RWPE2 (cell line): ENCODE measurements around the gene AMY2B.
"Not testable (repeated sequence)": the region's sequence is repeated elsewhere in the genome, so short reads cannot be mapped to it uniquely, and the experiment has no call there.

Experiments used
- ATAC-seq: fragments of 200-7000 bp; cut with Tn5 transposase; 3 replicates; pipeline ENCODE4 v1.9.1; 2021; ENCODE audit warnings: low read depth
- DNase-seq: peaks from one replicate; pipeline ENCODE4 v3.0.0-alpha.2; 2020; ENCODE audit warnings: low spot score
- H3K27ac ChIP-seq: fragments of 450-650 bp; 2 replicates; pipeline ENCODE4 v1.5.1; 2017; ENCODE audit warnings: mild to moderate bottlenecking; ENCODE audit not compliant: poor library complexity, severe bottlenecking
- H3K27me3 ChIP-seq: fragments of 250-450 bp; sonication (Bioruptor Pico); 2 replicates; pipeline ENCODE4 v1.5.1; 2021; ENCODE audit warnings: mild to moderate bottlenecking, moderate library complexity; ENCODE audit not compliant: insufficient read depth, poor library complexity, severe bottlenecking
- H3K36me3 ChIP-seq: fragments of 250-450 bp; sonication (Bioruptor Pico); 2 replicates; pipeline ENCODE4 v1.5.1; 2020; ENCODE audit warnings: low read depth, mild to moderate bottlenecking, moderate library complexity
- H3K4me1 ChIP-seq: fragments of 250-450 bp; sonication (Bioruptor Pico); 2 replicates; pipeline ENCODE4 v1.5.1; 2021; ENCODE audit warnings: mild to moderate bottlenecking, moderate library complexity; ENCODE audit not compliant: insufficient read depth, poor library complexity, severe bottlenecking
- H3K4me3 ChIP-seq: fragments of 250-450 bp; sonication (Bioruptor Pico); 2 replicates; pipeline ENCODE4 v1.5.1; 2021; ENCODE audit warnings: mild to moderate bottlenecking, moderate library complexity; ENCODE audit not compliant: severe bottlenecking
- H3K9me3 ChIP-seq: fragments of 250-450 bp; sonication (Bioruptor Pico); 2 replicates; pipeline ENCODE4 v1.5.1; 2021; ENCODE audit warnings: mild to moderate bottlenecking, moderate library complexity; ENCODE audit not compliant: severe bottlenecking
- CTCF ChIP-seq: fragments of 450-650 bp; IDR thresholded peaks from one replicate; pipeline ENCODE4 v1.5.1; 2017; ENCODE audit warnings: mild to moderate bottlenecking, moderate library complexity; ENCODE audit not compliant: poor library complexity, severe bottlenecking

Gene AMY2B

GRCh38 chr1:103571289-103571688 is at the start of gene AMY2B:
AMY2B (plus strand) TSS chr1:103571589; CDS start chr1:103571603, 14 bp downstream.
- not testable (repeated sequence) for ATAC-seq, H3K4me1 ChIP-seq

GRCh38 chr1:103523346-103523745 is 48.0 kb upstream of the AMY2B start:
- no peak for TF ChIP-seq CTCF
- no peak for ATAC-seq
- DNase-seq, result no peak
- Histone ChIP-seq H3K4me3 (no peak overlapping the region), H3K27me3 (no peaks in the 10 kb centered on the region), H3K27ac (no peak overlapping the region), H3K36me3 (peaks cover 13% of the 10 kb centered on the region), H3K9me3 (no peaks in the 10 kb centered on the region), H3K4me1 (peaks cover 6% of the 10 kb centered on the region)

More at GRCh38 chr1:103571289-103571688, at the start of gene AMY2B:
- H3K36me3 ChIP-seq, H3K9me3 ChIP-seq, H3K27ac ChIP-seq, H3K27me3 ChIP-seq, H3K4me3 ChIP-seq, DNase-seq: not testable (repeated sequence)

DNA sequence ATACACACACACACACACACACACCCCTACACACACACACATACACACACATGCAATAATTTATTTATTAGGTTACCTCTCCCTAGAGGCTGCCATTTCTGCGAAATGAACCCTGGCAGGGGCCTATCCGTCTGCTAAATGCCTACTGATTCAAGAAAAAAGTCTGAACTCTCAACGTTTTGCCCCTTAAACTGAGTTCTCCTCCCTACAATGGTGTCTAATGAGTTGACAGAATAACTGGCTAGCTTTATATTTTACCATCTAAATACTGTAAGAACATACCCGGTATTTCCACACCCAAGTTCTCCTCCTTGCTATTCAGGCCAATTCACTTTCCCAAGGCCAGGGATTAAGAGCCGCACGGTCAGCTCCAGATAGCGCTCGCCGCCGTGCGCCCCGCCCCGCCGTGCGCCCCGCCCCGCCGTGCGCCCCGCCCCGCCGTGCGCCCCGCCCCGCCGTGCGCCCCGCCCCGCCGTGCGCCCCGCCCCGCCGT is 46.2 kb upstream of the AMY2B start:
- ATAC-seq, result peak; percentile 81
- Histone ChIP-seq H3K27ac (peak overlapping the region; percentile 89), H3K4me3 (peak overlapping the region; percentile 31), H3K27me3 (no peaks in the 10 kb centered on the region), H3K4me1 (peaks cover 6% of the 10 kb centered on the region), H3K9me3 (no peaks in the 10 kb centered on the region), H3K36me3 (peaks cover 31% of the 10 kb centered on the region)
- TF ChIP-seq CTCF, result no peak
- no peak for DNase-seq

DNA sequence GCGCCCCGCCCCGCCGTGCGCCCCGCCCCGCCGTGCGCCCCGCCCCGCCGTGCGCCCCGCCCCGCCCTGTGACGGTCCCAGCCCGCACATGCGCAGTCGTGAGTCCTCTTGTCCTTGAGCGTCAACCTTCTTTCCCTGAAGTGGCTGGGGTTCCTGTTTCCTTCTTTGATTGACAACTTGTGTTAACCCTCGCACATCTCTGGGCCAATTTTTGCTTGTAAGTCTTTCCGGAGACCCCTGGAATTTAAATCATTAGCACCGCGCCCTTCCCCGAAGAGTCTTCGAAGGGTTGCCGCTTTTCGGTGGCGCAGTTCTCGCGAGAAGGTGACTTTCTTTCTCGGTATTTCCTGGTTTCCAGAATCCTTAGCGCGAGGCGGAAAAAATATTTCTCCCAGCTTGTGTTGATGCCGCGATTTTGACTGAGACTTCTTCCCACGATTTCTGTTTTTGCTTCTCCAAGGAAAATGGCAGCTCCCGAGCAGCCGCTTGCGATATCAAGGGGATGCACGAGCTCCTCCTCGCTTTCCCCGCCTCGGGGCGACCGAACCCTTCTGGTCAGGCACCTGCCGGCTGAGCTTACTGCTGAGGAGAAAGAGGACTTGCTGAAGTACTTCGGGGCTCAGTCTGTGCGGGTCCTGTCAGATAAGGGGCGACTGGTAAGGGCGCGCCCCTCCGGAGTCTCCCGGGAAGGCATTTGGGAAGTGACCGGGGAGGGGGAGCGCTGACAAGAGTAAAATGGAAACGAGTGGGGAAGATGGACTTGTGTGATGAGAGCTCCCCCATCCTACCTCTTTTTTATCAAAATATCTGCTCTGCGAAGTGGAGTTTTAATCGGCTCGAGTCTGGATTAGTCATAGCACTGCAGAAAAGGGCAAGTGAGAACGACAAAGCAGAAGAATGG is 45.5 kb upstream of the AMY2B start, which contains the start of gene RNPC3:
Gene RNPC3, plus strand, starts transcription at position 93 of the 901 bp plus-strand sequence. Its CDS starts 372 bp downstream, at position 465.
- Histone ChIP-seq H3K27ac (peak within 1 kb of the TSS; percentile 89), H3K27me3 (no peaks in the 10 kb centered on the region), H3K9me3 (no peaks in the 10 kb centered on the region), H3K4me1 (peaks cover 6% of the 10 kb centered on the region), H3K36me3 (peaks cover 37% of the 10 kb centered on the region), H3K4me3 (peak within 1 kb of the TSS; percentile 68)
- ATAC-seq, result peak; percentile 75
- TF ChIP-seq CTCF, result peak; percentile 19
- DNase-seq, result peak; percentile 80

GRCh38 chr1:103527331-103527730 is 44.1 kb upstream of the AMY2B start:
- Histone ChIP-seq H3K27me3 (no peaks in the 10 kb centered on the region), H3K9me3 (no peaks in the 10 kb centered on the region), H3K4me1 (peaks cover 6% of the 10 kb centered on the region), H3K36me3 (peaks cover 51% of the 10 kb centered on the region), H3K4me3 (no peak overlapping the region), H3K27ac (no peak overlapping the region)
- DNase-seq, result no peak
- no peak for ATAC-seq
- TF ChIP-seq CTCF, result no peak
